Measurements from ENCODE around the gene FBXW10.
"Not testable (repeated sequence)": the region's sequence is repeated elsewhere in the genome, so short reads cannot be mapped to it uniquely, and the experiment has no call there.

DNA sequence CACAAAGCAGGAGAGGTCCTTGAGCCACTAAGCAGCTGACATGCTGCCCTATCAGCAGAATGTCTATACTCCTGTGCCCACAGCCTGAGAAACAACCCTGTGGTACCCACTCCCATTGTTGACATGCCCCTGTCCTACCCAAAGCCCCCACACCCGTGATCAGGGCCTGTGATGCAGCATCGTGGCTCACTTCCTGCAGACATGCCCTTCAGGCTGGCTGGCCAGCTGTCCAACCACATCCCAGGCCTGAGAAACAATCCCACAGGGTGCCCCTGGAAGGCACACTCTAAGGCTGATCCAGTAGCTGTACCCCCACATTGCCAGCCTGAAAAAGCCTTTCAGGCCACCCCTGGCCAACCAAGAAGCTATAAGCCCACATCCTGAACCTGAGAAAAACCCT lies 48.7 kb upstream of the FBXW10 start:
- TF ChIP-seq, protein P1, sequence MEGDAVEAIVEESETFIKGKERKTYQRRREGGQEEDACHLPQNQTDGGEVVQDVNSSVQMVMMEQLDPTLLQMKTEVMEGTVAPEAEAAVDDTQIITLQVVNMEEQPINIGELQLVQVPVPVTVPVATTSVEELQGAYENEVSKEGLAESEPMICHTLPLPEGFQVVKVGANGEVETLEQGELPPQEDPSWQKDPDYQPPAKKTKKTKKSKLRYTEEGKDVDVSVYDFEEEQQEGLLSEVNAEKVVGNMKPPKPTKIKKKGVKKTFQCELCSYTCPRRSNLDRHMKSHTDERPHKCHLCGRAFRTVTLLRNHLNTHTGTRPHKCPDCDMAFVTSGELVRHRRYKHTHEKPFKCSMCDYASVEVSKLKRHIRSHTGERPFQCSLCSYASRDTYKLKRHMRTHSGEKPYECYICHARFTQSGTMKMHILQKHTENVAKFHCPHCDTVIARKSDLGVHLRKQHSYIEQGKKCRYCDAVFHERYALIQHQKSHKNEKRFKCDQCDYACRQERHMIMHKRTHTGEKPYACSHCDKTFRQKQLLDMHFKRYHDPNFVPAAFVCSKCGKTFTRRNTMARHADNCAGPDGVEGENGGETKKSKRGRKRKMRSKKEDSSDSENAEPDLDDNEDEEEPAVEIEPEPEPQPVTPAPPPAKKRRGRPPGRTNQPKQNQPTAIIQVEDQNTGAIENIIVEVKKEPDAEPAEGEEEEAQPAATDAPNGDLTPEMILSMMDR (conservative IDR thresholded peaks at IDR 0.05 in 1 of 2, IDR thresholded peaks at IDR 0.05 in 1 of 2; ENCODE audit: low read depth in 1 of 2, low read length in 2 of 2) = not testable (repeated sequence)
- TF ChIP-seq EZH2 (IDR thresholded peaks at IDR 0.05; ENCODE audit: low read length, missing control alignments) = not testable (repeated sequence)

Measured in fibroblast of lung (primary cell).